PC-3 (cell line): ENCODE data around the gene ACAP2.

Experiments used
- CTCF ChIP-seq: fragments of 300-600 bp; sonication (generic); conservative IDR thresholded peaks from 2 replicates; pipeline ENCODE4 v1.5.1; 2017; ENCODE audit warnings: antibody characterized with exemption, low read depth, mild to moderate bottlenecking, low read length
- EZH2phosphoT487 ChIP-seq: fragments of 300-600 bp; sonication (generic); IDR thresholded peaks from 2 replicates; pipeline ENCODE4 v1.6.1; 2018; ENCODE audit warnings: mild to moderate bottlenecking, antibody characterized with exemption, low read length, borderline replicate concordance

DNA sequence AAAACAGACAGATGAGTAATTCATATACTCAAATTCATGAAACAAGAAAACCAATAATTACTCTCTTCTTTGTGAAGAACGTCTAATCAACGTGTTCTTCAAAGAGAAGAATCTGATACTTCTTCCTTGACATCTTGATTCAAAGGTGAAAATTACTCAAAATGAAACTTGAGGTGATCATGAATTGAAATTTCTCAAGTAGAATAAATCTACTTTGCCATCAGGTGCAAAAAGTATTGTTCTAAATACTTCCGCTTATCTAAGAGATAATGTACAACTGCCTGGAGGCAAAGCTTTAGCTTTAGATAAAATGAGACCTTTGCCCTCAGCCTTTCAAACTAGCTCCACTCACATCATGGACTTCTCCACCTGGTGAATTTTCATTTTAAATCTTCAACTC, 158.0 kb downstream of the ACAP2 start:
- TF ChIP-seq CTCF (no peak), EZH2phosphoT487 (no peak)
